GM12873 (cell line): ENCODE data around the gene TMEM59.

Experiments
- TF ChIP-seq, protein P1 (sequence below): IDR thresholded peaks from 2 replicates; pipeline ENCODE4 v1.5.1; 2012; ENCODE audit warnings: low read depth, mild to moderate bottlenecking, moderate library complexity, low read length, control low read depth; ENCODE audit not compliant: insufficient read depth; ENCODE audit errors: missing control alignments

Gene TMEM59

GRCh38 chr1:54006508-54006907, 46.5 kb downstream of the TMEM59 start:
- TF ChIP-seq, protein P1, sequence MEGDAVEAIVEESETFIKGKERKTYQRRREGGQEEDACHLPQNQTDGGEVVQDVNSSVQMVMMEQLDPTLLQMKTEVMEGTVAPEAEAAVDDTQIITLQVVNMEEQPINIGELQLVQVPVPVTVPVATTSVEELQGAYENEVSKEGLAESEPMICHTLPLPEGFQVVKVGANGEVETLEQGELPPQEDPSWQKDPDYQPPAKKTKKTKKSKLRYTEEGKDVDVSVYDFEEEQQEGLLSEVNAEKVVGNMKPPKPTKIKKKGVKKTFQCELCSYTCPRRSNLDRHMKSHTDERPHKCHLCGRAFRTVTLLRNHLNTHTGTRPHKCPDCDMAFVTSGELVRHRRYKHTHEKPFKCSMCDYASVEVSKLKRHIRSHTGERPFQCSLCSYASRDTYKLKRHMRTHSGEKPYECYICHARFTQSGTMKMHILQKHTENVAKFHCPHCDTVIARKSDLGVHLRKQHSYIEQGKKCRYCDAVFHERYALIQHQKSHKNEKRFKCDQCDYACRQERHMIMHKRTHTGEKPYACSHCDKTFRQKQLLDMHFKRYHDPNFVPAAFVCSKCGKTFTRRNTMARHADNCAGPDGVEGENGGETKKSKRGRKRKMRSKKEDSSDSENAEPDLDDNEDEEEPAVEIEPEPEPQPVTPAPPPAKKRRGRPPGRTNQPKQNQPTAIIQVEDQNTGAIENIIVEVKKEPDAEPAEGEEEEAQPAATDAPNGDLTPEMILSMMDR: no peak

GRCh38 chr1:54004481-54005049, 48.4 kb downstream of the TMEM59 start:
- TF ChIP-seq, protein P1: no peak

- TF ChIP-seq, protein P1: no peak
Observed at GRCh38 chr1:54003249-54003646, 49.8 kb downstream of the TMEM59 start.

- TF ChIP-seq, protein P1: no peak
Observed at GRCh38 chr1:54002544-54003248, 50.3 kb downstream of the TMEM59 start.

DNA sequence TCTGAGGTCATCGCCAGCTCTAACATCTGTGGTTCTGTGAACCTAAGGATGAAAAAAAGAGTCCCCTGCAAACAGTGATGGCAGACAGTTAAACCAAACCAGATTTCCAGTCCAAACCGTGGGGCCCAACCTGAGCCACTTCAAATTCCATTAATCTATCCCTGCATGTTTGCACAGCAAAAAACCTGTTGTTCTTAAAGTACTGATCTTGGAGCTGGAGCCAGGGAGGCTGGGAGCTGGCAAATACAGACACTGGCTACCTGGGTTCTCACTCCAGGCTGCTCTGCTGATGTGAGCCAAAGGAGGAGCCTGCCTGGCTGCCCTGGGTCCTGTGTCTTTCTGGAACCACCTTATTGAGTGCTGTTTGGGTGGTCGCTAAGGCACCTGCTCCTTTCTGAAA, 51.4 kb downstream of the TMEM59 start:
- TF ChIP-seq, protein P1: no peak

GRCh38 chr1:53999920-54000319, 53.1 kb downstream of the TMEM59 start:
- TF ChIP-seq, protein P1: no peak

DNA sequence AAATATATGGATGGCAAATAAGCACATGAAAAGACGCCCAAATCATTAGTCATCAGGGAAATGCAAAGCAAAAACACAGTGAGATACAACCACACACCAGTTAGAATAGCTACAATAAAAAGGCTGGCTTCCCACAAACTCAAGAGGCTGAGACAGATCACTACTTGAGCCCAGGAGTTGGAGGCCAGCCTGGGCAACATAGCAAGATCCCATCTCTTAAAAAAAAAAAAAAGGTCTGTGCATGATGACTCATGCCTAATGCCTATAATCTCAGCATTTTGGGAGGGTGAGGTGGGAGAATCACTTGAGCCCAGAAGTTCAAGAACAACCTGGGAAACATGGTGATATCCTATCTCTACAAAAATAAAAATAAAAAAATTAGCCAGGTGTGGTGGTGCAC, 54.8 kb downstream of the TMEM59 start:
- TF ChIP-seq, protein P1: no peak
